Stimulated activated CD4-positive, alpha-beta T cell treated with anti-CD3 and anti-CD28 coated beads, Interleukin-1b, Interleukin-23, amount 100 ng/mL, for 4 hours (primary cell): Measurements from ENCODE around the gene NANOS2.
"Not testable (repeated sequence)": the region's sequence is repeated elsewhere in the genome, so short reads cannot be mapped to it uniquely, and the experiment has no call there.

Experiments
- DNase-seq, 2 donors: peaks; one replicate each; pipeline ENCODE4 v3.0.0-alpha.2; 2020; ENCODE audit warnings: low read depth in 2 of 2

The NANOS2 gene

GRCh38 chr19:45895983-45896599 is 18.5 kb downstream of the NANOS2 start:
- not testable (repeated sequence) for DNase-seq

DNA sequence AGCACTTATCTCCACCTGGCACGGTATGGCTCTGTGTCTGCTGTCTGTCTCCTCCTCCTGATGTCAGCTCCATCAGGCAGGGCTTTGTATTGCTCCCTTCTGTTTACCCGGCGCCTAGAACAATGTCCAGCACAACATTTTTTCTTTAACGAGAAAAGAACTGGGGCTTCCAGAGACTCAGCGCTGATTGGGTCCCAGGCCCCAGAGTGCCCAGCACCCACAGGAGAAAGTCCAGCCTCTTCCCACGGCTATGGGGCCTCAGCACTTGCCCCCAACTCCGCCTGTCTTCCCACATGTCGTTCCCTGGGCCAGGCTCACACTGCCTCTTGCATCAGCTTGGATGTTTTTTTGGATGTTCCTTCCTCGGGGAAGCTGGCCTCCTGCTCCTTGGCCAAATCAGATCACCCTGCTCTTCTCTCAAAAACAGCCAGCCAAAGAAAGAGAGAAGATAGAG is 19.0 kb downstream of the NANOS2 start:
- DNase-seq = no peak

DNA sequence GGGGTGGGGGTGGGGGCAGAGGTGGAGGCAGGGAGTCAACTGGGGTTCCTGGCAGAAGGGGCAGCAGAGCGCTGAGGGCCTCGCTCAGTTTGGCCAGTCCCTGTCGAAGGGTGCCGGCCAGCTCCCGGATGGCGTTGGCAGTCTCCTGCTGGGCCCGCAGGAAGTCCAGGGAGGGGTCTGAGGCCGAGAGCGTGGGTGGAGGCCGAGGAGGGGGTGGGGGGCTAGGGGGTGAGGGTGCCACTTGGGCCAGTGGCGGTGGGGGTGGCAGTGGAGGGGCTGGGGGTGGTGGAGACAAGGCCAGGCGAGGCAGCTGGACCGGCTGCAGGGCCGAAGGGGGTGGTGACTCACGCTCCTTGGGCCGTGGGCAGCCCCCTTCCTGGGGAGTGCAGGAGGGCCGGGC is 23.7 kb downstream of the NANOS2 start:
- DNase-seq = no peak

GRCh38 chr19:45889210-45889885 is 25.2 kb downstream of the NANOS2 start:
- no peak for DNase-seq

DNA sequence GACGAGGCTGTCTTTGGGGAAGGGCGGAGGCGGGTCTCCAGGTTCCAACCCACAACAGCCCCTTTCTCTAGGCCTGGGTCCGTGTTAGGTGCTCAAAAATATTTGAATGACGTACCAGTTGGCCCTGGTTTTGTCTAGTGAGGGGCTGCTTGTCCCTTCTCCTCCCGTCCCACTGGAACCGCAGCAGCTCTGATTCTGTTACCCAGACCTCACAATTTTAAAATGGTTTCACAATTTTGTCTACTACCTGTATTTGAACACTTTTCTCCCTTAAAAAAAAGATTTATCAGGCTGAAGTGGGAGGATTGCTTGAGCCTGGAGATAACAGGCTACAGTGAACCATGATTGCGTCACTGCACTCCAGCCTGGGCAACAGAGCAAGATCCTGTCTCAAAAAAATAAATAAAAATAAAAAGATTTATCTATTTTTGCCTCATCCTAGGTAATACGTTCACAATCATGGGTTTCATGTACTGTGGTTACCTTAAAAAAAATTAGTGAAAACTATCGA is 27.3 kb downstream of the NANOS2 start:
- DNase-seq = no peak

GRCh38 chr19:45886427-45887199 is 28.0 kb downstream of the NANOS2 start:
- peak; percentile 75 to 82 for DNase-seq

- DNase-seq = peak; percentile 76
These were observed 28.8 kb downstream of the NANOS2 start, which contains the start of gene IRF2BP1 for GRCh38 chr19:45885556-45886426. IRF2BP1 (minus strand) TSS chr19:45886141; CDS start chr19:45885774, 367 bp downstream.

DNA sequence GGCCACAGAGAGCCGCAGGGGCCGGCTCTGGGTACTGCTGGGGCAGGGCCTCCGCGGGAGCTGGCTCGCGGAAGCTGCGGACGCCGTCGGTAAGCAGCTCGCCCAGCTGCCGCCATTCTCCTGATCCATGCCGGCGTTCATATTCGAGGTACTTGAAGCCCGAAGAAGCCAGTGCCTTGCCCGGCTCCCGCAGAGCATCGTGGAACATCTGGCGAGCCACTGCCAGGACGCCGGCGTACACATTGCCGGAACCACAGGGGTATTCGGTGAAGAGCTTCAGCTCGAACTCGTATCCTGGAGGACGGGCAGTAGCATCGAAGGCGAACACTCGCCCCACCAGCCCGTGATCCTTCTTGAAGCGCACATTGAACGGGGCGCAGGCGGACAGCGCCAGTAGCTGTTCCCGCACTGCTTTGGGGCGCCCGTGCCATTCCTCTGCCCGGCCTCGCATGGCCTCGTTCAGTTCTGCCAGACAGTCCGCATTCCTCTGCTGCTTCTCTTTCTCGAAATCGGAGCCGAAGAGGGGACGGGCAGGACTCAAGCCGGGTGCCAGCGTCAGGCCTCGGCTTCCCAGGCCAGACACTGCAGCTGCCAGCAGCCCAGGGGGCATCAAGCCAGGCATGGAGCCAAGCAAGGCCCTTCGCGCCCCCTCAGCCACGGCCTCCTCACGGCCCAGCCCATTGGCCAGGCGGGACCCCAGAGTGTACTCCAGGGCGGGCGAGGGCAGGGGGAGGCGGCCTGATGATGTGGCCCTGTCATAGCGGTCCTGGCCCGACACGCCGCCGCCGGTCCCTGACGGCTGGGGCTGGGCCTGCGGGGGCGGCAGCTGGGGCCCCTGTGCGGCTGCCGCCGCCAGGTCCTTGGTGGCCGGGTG is 29.7 kb downstream of the NANOS2 start:
- DNase-seq = no peak

DNA sequence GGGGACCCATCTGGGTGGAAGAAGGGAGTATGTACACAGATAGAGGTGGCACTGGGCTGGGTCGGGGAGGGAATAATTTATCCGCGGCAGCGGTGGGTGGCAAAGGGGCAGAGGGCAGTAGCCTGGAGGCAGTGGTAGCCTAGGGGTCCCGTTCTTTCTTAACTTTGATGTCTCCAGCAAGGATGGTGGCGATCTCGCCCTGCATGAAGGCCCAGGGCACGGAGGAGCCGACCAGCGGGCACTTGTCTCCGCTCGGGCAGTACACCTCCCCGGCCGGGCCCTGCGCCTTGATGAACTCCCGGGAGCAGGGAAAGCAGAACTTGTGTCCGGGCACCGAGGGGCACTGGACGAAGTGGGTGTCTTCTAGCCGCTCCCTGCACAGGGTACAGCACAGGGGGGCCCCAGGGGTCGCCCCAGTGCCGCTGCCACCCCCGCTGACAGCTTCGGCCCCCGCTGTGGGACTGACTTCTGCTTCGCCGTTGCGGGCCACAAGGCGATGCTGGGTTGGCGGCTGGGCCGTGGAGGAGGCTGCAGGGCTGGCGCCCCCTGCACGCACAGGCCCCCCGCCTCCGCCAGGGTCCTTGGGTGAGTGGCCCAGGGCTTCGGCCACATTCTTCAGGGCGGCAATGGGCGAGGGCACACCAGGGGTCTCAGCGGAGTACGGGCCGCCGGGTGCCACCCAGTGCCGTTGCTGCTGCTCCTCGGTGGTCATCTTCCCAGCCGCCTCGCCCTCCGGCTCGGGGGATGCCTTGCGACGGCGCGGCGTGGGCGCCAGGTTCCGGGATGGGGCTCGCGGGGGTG is 30.5 kb downstream of the NANOS2 start:
- DNase-seq = no peak

- DNase-seq = no peak
These were observed 31.0 kb downstream of the NANOS2 start for GRCh38 chr19:45883586-45883880.

DNA sequence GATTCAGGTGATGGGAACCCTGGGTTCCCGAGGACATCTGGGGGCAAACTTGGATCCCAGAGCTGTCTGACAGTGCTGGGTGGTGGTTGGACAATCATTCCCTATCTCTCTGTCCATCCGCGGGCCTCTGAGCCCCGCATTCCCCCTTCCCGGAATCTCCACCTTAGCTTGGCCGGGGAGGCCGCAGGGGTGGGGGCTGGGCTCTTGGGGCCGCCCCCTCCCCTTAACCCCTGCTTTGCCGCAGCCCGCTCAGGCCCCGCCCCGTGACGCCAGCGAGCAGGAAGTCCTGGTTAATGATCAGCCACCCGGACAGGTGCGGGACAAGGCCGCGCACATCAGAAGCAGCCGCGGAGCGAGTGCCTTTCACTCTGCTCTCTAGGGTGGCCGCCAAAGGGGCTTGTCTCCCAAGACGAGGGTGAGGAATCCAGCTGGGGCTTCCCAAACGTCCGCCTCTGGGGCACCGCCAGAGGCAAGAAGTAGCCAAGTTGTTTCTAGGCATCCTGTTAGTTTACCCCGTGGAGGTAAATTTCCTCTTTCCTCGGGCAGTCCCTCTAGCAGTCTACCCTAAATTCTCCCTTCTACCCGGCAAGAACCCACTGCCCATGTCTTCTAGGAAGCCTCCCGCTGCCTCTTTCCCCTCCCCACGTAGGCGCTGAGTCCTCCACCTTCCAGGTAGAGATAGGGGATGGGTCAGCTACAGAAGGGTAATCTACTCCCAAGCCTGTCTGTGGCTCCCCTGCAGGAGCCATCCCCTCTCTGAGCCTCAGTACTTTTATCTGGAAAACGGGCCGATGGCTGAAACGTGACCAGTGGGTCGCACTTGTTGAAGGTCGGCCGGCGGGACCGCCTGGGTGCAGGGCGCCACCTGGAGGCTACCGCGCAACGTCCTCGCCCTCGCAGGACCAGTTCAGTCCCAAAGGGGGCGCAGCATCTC is 31.7 kb downstream of the NANOS2 start:
- peak; percentile 75 to 77 for DNase-seq

DNA sequence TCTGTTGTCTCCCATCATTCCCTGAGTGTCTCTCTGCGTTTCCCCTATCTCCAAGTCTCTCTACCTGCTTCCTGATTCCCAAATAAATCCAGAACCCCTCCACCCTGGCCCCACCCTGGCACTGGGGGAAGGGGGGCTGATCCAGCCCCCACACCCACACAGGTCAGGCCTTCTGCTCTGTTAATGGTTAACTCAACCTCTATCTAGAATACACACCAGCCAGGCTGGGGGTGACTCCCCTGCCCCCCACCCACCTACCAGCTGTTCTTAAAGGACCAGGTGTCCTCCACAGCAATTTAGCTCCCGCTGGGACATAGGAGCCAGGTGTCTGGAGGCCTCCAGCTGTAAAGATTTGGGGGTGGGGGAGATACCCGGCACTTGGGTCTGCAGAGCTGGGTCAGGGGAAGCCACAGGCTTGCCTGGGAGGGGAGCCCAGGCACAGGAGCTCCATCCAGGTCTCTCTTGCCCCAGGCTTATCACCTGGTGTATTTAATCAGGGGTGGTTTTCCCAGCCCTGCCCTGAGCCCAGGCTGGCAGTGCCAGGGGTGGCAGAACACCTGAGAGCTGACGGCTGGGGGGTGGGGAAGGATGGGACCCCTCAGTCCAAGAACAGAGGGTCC is 32.6 kb downstream of the NANOS2 start:
- no peak for DNase-seq

GRCh38 chr19:45881082-45881908 is 33.3 kb downstream of the NANOS2 start:
- DNase-seq = no peak

DNA sequence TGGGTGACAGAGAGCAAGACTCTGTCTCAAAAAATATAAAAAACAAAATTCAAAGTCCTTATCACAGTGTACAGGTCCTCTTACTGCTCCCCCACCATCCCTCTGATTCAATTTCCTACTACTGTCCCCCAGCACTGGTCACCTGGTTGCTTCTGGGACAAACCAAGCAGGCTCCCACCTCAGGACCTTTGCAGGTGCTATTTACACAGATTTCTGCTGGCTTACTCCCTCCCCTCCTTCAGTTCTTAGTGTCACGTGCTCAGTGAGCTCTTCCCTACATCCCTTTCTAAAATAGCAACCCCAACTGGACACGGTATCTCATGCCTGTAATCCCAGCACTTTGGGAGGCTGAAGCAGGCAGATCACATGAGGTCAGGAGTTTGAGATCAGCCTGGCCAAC is 34.6 kb downstream of the NANOS2 start:
- DNase-seq = no peak

DNA sequence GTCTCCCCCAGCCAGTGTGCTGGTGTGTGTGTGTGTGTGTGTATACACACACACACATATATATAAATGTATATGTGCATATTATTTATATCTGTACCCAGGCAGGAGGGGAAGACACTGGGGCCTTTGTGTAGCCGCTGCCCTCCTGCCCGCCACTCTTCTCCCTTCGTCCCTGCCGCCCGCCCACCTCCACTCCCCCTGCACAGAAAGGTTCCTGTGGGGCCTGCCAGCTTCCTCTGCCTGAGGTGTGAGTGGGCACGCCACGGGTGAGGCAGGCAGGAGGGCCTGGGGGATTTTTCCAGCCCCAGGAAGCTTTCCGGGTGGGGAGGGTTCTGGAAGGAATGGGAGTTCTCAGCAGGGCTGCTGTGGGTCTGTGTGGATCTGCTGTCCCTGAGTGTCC is 35.5 kb downstream of the NANOS2 start:
- no peak for DNase-seq

- DNase-seq = no peak
These were observed 36.4 kb downstream of the NANOS2 start for GRCh38 chr19:45878043-45878794.
